K562 (cell line): ENCODE results near the gene HMG20B. TPM values are rescaled to one million over a fixed set of nuclear protein-coding genes. Genes with fewer than 3 reads are reported as not detected.

ENCODE experiments used
- ATAC-seq: fragments of 200-7000 bp; cut with Tn5 transposase; 3 replicates; pipeline ENCODE4 v1.9.1; 2020; ENCODE audit warnings: moderate library complexity
- BruUV-seq: library from RNA; stranded (reverse); fragments of 400-500 nt; replicated peaks from 2 replicates; lab custom pipeline; 2021; lab: Mats Ljungman, UMichigan
- CTCF ChIA-PET: fragments of 300-600 bp; formaldehyde crosslinking; extraction: SDS; loops from one replicate; lab custom pipeline; 2021; ENCODE audit warnings: low intra/inter-chr PET ratio; lab: Yijun Ruan, JAX
- POLR2A ChIA-PET: fragments of 300-600, 350-650 bp; sonication (Branson Sonifier 250); formaldehyde crosslinking; extraction: SDS; loops from one replicate; lab custom pipeline; 2021; ENCODE audit warnings: antibody characterized with exemption, inconsistent platforms; lab: Yijun Ruan, JAX
- DNase-seq, 4 experiments: peaks; one replicate each; pipeline versions ENCODE4 v3.0.0 to v3.0.0-alpha.2; 2011 to 2018; ENCODE audit warnings: low spot score in 3 of 4, mixed read lengths in 3 of 4; ENCODE audit errors: extremely low read depth in 1 of 4
- FAIRE-seq: peaks from 2 replicates; lab custom pipeline; 2011; peaks lifted over from hg19 to GRCh38; lab: Jason Lieb, UNC
- H2AFZ ChIP-seq: 2 replicates; pipeline ENCODE4 v1.6.0; 2011; ENCODE audit warnings: low read depth, low read length, control low read depth, inconsistent platforms
- H3K27ac ChIP-seq: fragments of 200-600 bp; 3 replicates; pipeline ENCODE4 v1.8.0; 2011; ENCODE audit warnings: low read depth, mild to moderate bottlenecking, control low read depth, inconsistent platforms, low read length, moderate library complexity, mixed read lengths; ENCODE audit errors: extremely low read depth
- H3K27me3 ChIP-seq, 2 experiments: fragments of 300-600 bp in 1 of 2; 2 replicates in 1 of 2; 3 replicates in 1 of 2; pipeline versions ENCODE4 v1.6.0 to v1.8.0; 2011; ENCODE audit warnings: inconsistent platforms in 2 of 2, low read length in 2 of 2, mild to moderate bottlenecking in 1 of 2, mixed read lengths in 1 of 2, moderate library complexity in 1 of 2; ENCODE audit not compliant: control insufficient read depth in 2 of 2, insufficient read depth in 2 of 2
- H3K36me3 ChIP-seq: fragments of 300-600 bp; 3 replicates; pipeline ENCODE4 v1.8.0; 2011; ENCODE audit warnings: mild to moderate bottlenecking, low read length, inconsistent platforms; ENCODE audit not compliant: control insufficient read depth, insufficient read depth
- H3K4me1 ChIP-seq, 2 experiments: fragments of 200-600 bp in 1 of 2; replicated peaks in 1 of 2; 2 replicates in 1 of 2; 3 replicates in 1 of 2; pipeline versions ENCODE4 v1.5.1 to v1.8.0; 2011; ENCODE audit warnings: inconsistent platforms in 2 of 2, low read length in 2 of 2, mild to moderate bottlenecking in 1 of 2, mixed read lengths in 1 of 2, moderate library complexity in 1 of 2; ENCODE audit not compliant: control insufficient read depth in 2 of 2, insufficient read depth in 2 of 2
- H3K4me2 ChIP-seq: 2 replicates; pipeline ENCODE4 v1.6.1; 2011; ENCODE audit warnings: low read length, control low read depth, inconsistent platforms, mixed read lengths; ENCODE audit not compliant: insufficient read depth
- H3K4me3 ChIP-seq: fragments of 200-600 bp; sonication (generic), shearing (Covaris generic); 2 replicates; pipeline ENCODE4 v1.5.1; 2016; ENCODE audit warnings: control low read depth, inconsistent platforms
- H3K79me2 ChIP-seq: fragments of 200-600 bp; 3 replicates; pipeline ENCODE4 v1.8.0; 2011; ENCODE audit warnings: low read length, inconsistent platforms; ENCODE audit not compliant: control insufficient read depth, insufficient read depth
- H3K9ac ChIP-seq, 2 experiments: 2 replicates each; pipeline versions ENCODE4 v1.6.0 to v1.6.1; 2011; ENCODE audit warnings: low read depth in 2 of 2, low read length in 2 of 2, control low read depth in 1 of 2, inconsistent platforms in 1 of 2, mild to moderate bottlenecking in 1 of 2, mixed read lengths in 1 of 2; ENCODE audit not compliant: insufficient read depth in 1 of 2
- H3K9me1 ChIP-seq: one replicate; pipeline ENCODE4 v1.6.0; 2011; ENCODE audit warnings: inconsistent platforms, mild to moderate bottlenecking, low read length, moderate library complexity; ENCODE audit not compliant: control insufficient read depth, insufficient read depth
- H3K9me3 ChIP-seq: replicated peaks from 2 replicates; pipeline ENCODE4 v1.5.1; 2011; ENCODE audit warnings: low read depth, low read length, inconsistent platforms; ENCODE audit not compliant: control insufficient read depth, insufficient read depth
- H4K20me1 ChIP-seq: replicated peaks from 2 replicates; pipeline ENCODE4 v1.6.1; 2011; ENCODE audit warnings: low read length, inconsistent platforms, mixed read lengths; ENCODE audit not compliant: control insufficient read depth, insufficient read depth
- ATF7 ChIP-seq: fragments of 450-650 bp; IDR thresholded peaks from 2 replicates; pipeline ENCODE4 v1.7.1; 2014; ENCODE audit warnings: mild to moderate bottlenecking, moderate library complexity
- CTCFL ChIP-seq: IDR thresholded peaks from 2 replicates; pipeline ENCODE4 v1.6.1; 2011; ENCODE audit warnings: borderline replicate concordance, low read depth, mild to moderate bottlenecking, moderate library complexity, low read length; ENCODE audit not compliant: insufficient read depth, poor library complexity, severe bottlenecking
- FOXA3 ChIP-seq, 2 experiments: fragments of 450-650 bp in 1 of 2; sonication (generic) in 1 of 2; formaldehyde crosslinking; IDR thresholded peaks in 1 of 2; conservative IDR thresholded peaks in 1 of 2; 2 replicates each; pipeline versions ENCODE4 v1.4.0 to v1.8.0; 2020 to 2022; ENCODE audit warnings: mild to moderate bottlenecking in 2 of 2, missing genetic modification reagents in 1 of 2
- MAZ ChIP-seq, 2 experiments: fragments of 450-650 bp in 1 of 2; sonication (generic) in 1 of 2; formaldehyde crosslinking; IDR thresholded peaks in 1 of 2; conservative IDR thresholded peaks in 1 of 2; 2 replicates each; pipeline versions ENCODE4 v1.4.0 to v1.5.0; 2020; ENCODE audit warnings: mild to moderate bottlenecking in 1 of 2, missing genetic modification reagents in 1 of 2
- MECOM ChIP-seq: fragments of 250-450 bp; sonication (Bioruptor Pico); IDR thresholded peaks from 2 replicates; pipeline ENCODE4 v1.8.0; 2022; ENCODE audit warnings: inconsistent platforms
- NFIC ChIP-seq: fragments of 450-650 bp; IDR thresholded peaks from 2 replicates; pipeline ENCODE4 v1.6.1; 2017; ENCODE audit warnings: mild to moderate bottlenecking, inconsistent platforms
- PCBP1 ChIP-seq: fragments of 200-400 bp; formaldehyde crosslinking; IDR thresholded peaks from 2 replicates; pipeline ENCODE4 v1.6.1; 2018; ENCODE audit warnings: mild to moderate bottlenecking, low read depth, low read length; ENCODE audit not compliant: poor library complexity, severe bottlenecking
- RB1 ChIP-seq: fragments of 450-650 bp; IDR thresholded peaks from 2 replicates; pipeline ENCODE4 v1.6.1; 2017; ENCODE audit warnings: low read depth, mild to moderate bottlenecking
- RBFOX2 ChIP-seq: fragments of 200-400 bp; formaldehyde crosslinking; IDR thresholded peaks from 2 replicates; pipeline ENCODE4 v1.6.1; 2017; ENCODE audit warnings: low read depth, mild to moderate bottlenecking, low read length, moderate library complexity
- SLC30A9 ChIP-seq: fragments of 250-450 bp; sonication (Bioruptor Pico); IDR thresholded peaks from 2 replicates; pipeline ENCODE4 v1.8.0; 2022; ENCODE audit warnings: mild to moderate bottlenecking, moderate library complexity
- XRCC5 ChIP-seq: fragments of 200-400 bp; formaldehyde crosslinking; IDR thresholded peaks from 2 replicates; pipeline ENCODE4 v1.6.1; 2017; ENCODE audit warnings: low read depth, mild to moderate bottlenecking, low read length
- ZBTB7A ChIP-seq: IDR thresholded peaks from 2 replicates; pipeline ENCODE4 v1.6.1; 2011; ENCODE audit warnings: low read depth, mild to moderate bottlenecking, low read length, moderate library complexity, borderline replicate concordance; ENCODE audit not compliant: control insufficient read depth
- WGBS: fragments of 100-300 bp; shearing (Covaris generic); methylation state at CpG from one replicate; pipeline ENCODE4 v1.1.6; 2016; ENCODE audit warnings: low coverage, mixed read lengths; ENCODE audit not compliant: insufficient coverage; ENCODE audit errors: missing lambda C conversion rate; 5-methylcytosine and 5-hydroxymethylcytosine counted together
- in situ Hi-C: fragments of 300-500 bp; cut with MboI; formaldehyde crosslinking; loops from 4 replicates; pipeline ENCODE4 v1.15.0; 2018; ENCODE audit warnings: inconsistent platforms, mixed read lengths
- intact Hi-C: fragments of 100-400 bp; cut with micrococcal nuclease; formaldehyde crosslinking; loops from 2 replicates; pipeline ENCODE4 v1.14.2; 2022
- polyA plus RNA-seq, 8 experiments: library from polyadenylated mRNA; depleted of rRNA in 4 of 8; stranded (reverse) in 5 of 8; unstranded in 3 of 8; fragments of >200 nt; fragmentation: Nextera tagmentation in 2 of 8; fragmentation: Illumina TruSeq in 1 of 8; extraction: Ambion mirVana in 2 of 8; extraction: Trizol in 1 of 8; gene quantifications; 2 replicates each; pipeline versions ENCODE4 v1.2.1 to v1.2.3, GENCODE V29; 2011 to 2014; ENCODE audit warnings: inconsistent platforms in 1 of 8, missing spikeins in 1 of 8
- total RNA-seq, 7 experiments: library from RNA; depleted of rRNA in 6 of 7; stranded (reverse); fragments of >200 nt in 6 of 7; fragmentation: Illumina TruSeq in 2 of 7; extraction: Trizol in 2 of 7; gene quantifications; 2 replicates each; pipeline versions ENCODE4 v1.2.1 to v1.2.3, GENCODE V29; 2011 to 2021; ENCODE audit warnings: low replicate concordance in 1 of 7
- TF ChIP-seq, protein P1 (sequence below), 3 experiments: fragments of 200-800 bp in 1 of 3; sonication (Bioruptor generic) in 1 of 3; sonication (generic) in 1 of 3; formaldehyde crosslinking in 1 of 3; IDR thresholded peaks; 2 replicates each; pipeline versions ENCODE4 v1.6.1 to v1.8.0; 2016 to 2022; ENCODE audit warnings: mild to moderate bottlenecking in 2 of 3, missing compliant biosample characterization in 2 of 3, missing genetic modification characterization in 2 of 3, missing genetic modification reagents in 1 of 3
- TF ChIP-seq, protein P2 (sequence below): fragments of 450-650 bp; formaldehyde crosslinking; IDR thresholded peaks from 2 replicates; pipeline ENCODE4 v1.4.0; 2020; ENCODE audit warnings: mild to moderate bottlenecking, moderate library complexity

HMG20B gene
- total and polyA plus RNA-seq, 9 of the 15 experiments (the other 6 are each of a cell fraction or from before 2014, with no cell fraction given), result 0.35 to 172 (median 38.6) TPM

DNA sequence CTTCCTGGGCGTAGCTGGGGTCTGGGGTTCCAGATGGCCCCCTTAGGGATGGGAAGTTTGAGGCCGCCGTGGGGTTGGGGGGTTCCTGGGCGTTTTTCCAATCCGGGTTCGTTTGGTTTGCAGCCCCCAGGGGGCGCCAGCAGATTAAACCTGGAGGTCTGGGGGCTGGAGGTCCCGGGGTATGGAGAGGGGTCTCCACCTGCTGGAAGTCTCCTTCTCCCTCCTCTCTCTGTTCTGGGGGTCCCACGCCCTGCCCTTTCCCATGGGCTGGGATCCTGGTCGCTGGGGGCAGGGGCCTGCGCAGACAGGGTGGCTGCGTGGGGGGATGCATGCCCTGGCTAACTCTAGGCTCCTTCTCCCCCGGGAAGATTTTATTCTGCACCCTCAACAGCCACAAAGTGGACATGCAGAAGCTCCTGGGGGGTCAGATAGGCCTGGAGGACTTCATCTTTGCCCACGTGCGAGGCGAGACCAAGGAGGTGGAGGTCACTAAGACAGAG, 13.4 kb downstream of the HMG20B start:
- intact Hi-C loops, result loop anchor here (1.0 kb wide), 1 partner anchor 32 kb away; no protein-coding TSS in a partner anchor
- H2AFZ ChIP-seq, result peak overlapping the region; percentile 97
- 21% methylated on average over 11 of the region's 16 CpGs for WGBS
- in situ Hi-C loops, result no loop called here
- ChIA-PET CTCF (interaction anchor here (0.6 kb wide), 3 partner anchors 36 to 119 kb away, joined by 3 to 8 read pairs (median 3); no protein-coding TSS in a partner anchor), POLR2A (interaction anchor here (0.6 to 1.3 kb wide), 3 partner anchors 9 to 36 kb away, joined by 3 to 4 read pairs (median 3); no protein-coding TSS in a partner anchor)
- peak overlapping the region; percentile 63 for H3K4me2 ChIP-seq
- H3K27ac ChIP-seq, result no peak overlapping the region; the same call in 2 of the 3 replicates
- no peaks in the 10 kb centered on the region for H3K36me3 ChIP-seq
- peak; percentile 82 for ATAC-seq
- no peaks in the 10 kb centered on the region for H3K9me1 ChIP-seq
- H3K4me3 ChIP-seq, result peak overlapping the region; percentile 42
- no TSS peak for BruUV-seq
- no peaks in the 10 kb centered on the region for H4K20me1 ChIP-seq
- H3K9me3 ChIP-seq, result 0 out of 2 replicates have a peak, but pooled peaks cover 4% of the 10 kb centered on the region
- peak overlapping the region; percentile 63 to 85; a peak in 3 of 4 replicates for H3K9ac ChIP-seq
- no peaks in the 10 kb centered on the region for H3K79me2 ChIP-seq
- DNase-seq, result peak; percentile 62 to 74 (median 71)
- peaks cover 0 to 26% of the 10 kb centered on the region in 2 experiments; a peak in 2 of 5 replicates for H3K4me1 ChIP-seq
- H3K27me3 ChIP-seq, result no peaks in the 10 kb centered on the region
- no peak for FAIRE-seq
- TF ChIP-seq, protein P1, sequence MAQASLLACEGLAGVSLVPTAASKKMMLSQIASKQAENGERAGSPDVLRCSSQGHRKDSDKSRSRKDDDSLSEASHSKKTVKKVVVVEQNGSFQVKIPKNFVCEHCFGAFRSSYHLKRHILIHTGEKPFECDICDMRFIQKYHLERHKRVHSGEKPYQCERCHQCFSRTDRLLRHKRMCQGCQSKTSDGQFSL (CRISPR knock-in tag; IDR thresholded peaks at IDR 0.05), result no peak
- TF ChIP-seq, protein P1 (tag; IDR thresholded peaks at IDR 0.05), result peak in 1 of 2 experiments; percentile 45; a peak in 1 of 4 replicates
- TF ChIP-seq PCBP1, result peak; percentile 47
- no peak for TF ChIP-seq MECOM (CRISPR knock-in tag)
- TF ChIP-seq NFIC, result peak; percentile 44; the same call in 1 of the 2 replicates
- 0 out of 2 replicates have a peak, but pooled peaks have one; percentile 21 for TF ChIP-seq ATF7
- TF ChIP-seq RB1, result peak; percentile 50; the same call in 1 of the 2 replicates
- no peak for TF ChIP-seq SLC30A9 (CRISPR knock-in tag)
- TF ChIP-seq ZBTB7A, result peak; percentile 95
- TF ChIP-seq FOXA3 (CRISPR knock-in tag; conservative IDR thresholded peaks at IDR 0.05 in 1 of 2, IDR thresholded peaks at IDR 0.05 in 1 of 2), result no peak
- TF ChIP-seq MAZ (CRISPR knock-in tag; conservative IDR thresholded peaks at IDR 0.05 in 1 of 2, IDR thresholded peaks at IDR 0.05 in 1 of 2), result peak in 1 of 2 experiments; percentile 40; a peak in 1 of 4 replicates
- TF ChIP-seq CTCFL, result peak; percentile 82
- peak; percentile 11 for TF ChIP-seq RBFOX2
- TF ChIP-seq, protein P2, sequence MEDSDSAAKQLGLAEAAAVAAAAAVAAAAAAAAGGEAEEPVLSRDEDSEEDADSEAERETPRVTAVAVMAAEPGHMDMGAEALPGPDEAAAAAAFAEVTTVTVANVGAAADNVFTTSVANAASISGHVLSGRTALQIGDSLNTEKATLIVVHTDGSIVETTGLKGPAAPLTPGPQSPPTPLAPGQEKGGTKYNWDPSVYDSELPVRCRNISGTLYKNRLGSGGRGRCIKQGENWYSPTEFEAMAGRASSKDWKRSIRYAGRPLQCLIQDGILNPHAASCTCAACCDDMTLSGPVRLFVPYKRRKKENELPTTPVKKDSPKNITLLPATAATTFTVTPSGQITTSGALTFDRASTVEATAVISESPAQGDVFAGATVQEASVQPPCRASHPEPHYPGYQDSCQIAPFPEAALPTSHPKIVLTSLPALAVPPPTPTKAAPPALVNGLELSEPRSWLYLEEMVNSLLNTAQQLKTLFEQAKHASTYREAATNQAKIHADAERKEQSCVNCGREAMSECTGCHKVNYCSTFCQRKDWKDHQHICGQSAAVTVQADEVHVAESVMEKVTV (CRISPR knock-in tag), result peak; percentile 30; the same call in 1 of the 2 replicates
- TF ChIP-seq XRCC5, result 0 out of 2 replicates have a peak, but pooled peaks have one; percentile 22
